ENCODE results near the gene DAB2. TPM values are rescaled to one million over a fixed set of nuclear protein-coding genes. Genes with fewer than 3 reads are reported as not detected.

The DAB2 gene
- total and polyA plus RNA-seq, 2 of the 8 experiments (the other 6 are each of a cell fraction or from before 2014, with no cell fraction given): 2.6 to 4.9 TPM

DNA sequence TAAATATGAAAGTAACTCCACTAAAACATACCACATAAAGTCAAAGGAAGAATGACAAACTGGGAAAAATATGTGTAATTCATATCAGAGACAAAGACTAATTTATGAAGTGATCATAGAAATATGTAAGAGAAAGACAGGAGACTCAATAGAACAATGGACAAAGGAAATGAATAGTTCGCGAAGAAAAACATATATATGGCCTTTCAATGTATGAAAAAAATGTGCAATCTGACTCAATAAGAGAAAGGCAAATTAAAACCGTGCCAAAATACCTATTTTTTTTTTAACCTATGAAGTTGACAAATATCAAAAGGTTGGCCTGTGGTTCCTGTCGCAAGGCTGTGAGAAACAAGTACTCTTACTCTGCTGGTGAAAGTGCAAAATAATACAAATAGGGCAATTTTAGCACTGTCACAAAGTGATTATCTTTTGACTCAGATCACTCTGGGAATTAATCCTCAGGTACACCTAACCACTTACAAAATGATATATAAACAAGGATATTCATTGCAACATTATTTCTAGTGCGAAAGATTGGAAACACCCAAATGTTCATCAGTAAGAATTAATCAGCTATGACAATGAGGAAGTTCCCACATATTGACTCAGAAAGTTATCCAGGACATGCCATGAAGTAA lies 64.2 kb downstream of the DAB2 start:
- no peak overlapping the region for H2AK5ac ChIP-seq (ENCODE audit: low read depth, low read length)
- H2BK12ac ChIP-seq (ENCODE audit: low read depth, low read length): no peak overlapping the region
- H3K79me2 ChIP-seq (ENCODE audit: control insufficient read depth in 1 of 2, insufficient read depth in 2 of 2, low read length in 2 of 2): no peaks in the 10 kb centered on the region
- ChIA-PET POLR2A (ENCODE audit: partially characterized antibody) (no interaction called here), CTCF (ENCODE audit: partially characterized antibody) (interaction anchor here (3.6 kb wide), 1 partner anchor 16 kb away, joined by 26 read pairs; no protein-coding TSS in a partner anchor)
- H3K27me3 ChIP-seq (replicated peaks in 1 of 4; ENCODE audit: control insufficient read depth in 3 of 4, extremely low read depth in 1 of 4, insufficient read depth in 3 of 4, low read length in 3 of 4): no peaks in the 10 kb centered on the region
- H3K9ac ChIP-seq (replicated peaks in 1 of 4; ENCODE audit: extremely low read depth in 1 of 4, low read depth in 3 of 4, low read length in 3 of 4): no peak overlapping the region
- no peak overlapping the region for H3K14ac ChIP-seq (ENCODE audit: insufficient read length)
- H3K9me3 ChIP-seq (ENCODE audit: insufficient read depth in 2 of 2, low read depth in 1 of 2, low read length in 1 of 2): no peaks in the 10 kb centered on the region
- H3K4me2 ChIP-seq (ENCODE audit: insufficient read depth in 1 of 2, low read depth in 2 of 2, low read length in 2 of 2): no peak overlapping the region
- no peak for DNase-seq (ENCODE audit: low read depth in 1 of 2, low spot score in 2 of 2)
- H2AFZ ChIP-seq (ENCODE audit: low read length): no peak overlapping the region
- peaks cover 0 to 10% (median 2%) of the 10 kb centered on the region in 4 experiments; a peak in 3 of 7 replicates for H3K4me1 ChIP-seq (replicated peaks in 1 of 4; ENCODE audit: control insufficient read depth in 3 of 4, insufficient read depth in 4 of 4, low read length in 3 of 4)
- H3K4me3 ChIP-seq (ENCODE audit: extremely low read depth in 1 of 4, insufficient read depth in 2 of 4, low read depth in 3 of 4, low read length in 4 of 4): no peak overlapping the region
- no peak overlapping the region for H4K5ac ChIP-seq (ENCODE audit: insufficient read length, low read depth, low read length)
- no peak overlapping the region for H3K56ac ChIP-seq (replicated peaks; ENCODE audit: insufficient read length, low read depth, low read length)
- H2BK120ac ChIP-seq (replicated peaks; ENCODE audit: low read depth, low read length): no peak overlapping the region
- no peaks in the 10 kb centered on the region for H3K23me2 ChIP-seq (ENCODE audit: low read depth, low read length)
- H4K91ac ChIP-seq (replicated peaks; ENCODE audit: insufficient read length, low read length): no peak overlapping the region
- H3K79me1 ChIP-seq (ENCODE audit: low read depth, low read length): no peaks in the 10 kb centered on the region
- H2BK15ac ChIP-seq (ENCODE audit: low read length): no peak overlapping the region
- H4K8ac ChIP-seq (ENCODE audit: extremely low read depth, insufficient read depth, low read length): no peak overlapping the region
- H3K36me3 ChIP-seq (ENCODE audit: control insufficient read depth in 2 of 4, insufficient read depth in 4 of 4, low read length in 3 of 4): no peaks in the 10 kb centered on the region
- no peak overlapping the region for H2BK5ac ChIP-seq (ENCODE audit: low read depth, low read length)
- no peak overlapping the region for H3K4ac ChIP-seq (replicated peaks; ENCODE audit: insufficient read length, low read depth, low read length)
- TF ChIP-seq ASH2L (IDR thresholded peaks at IDR 0.05; ENCODE audit: low read length) (no peak), KDM4A (IDR thresholded peaks at IDR 0.05; ENCODE audit: low read depth, low read length, severe bottlenecking) (no peak), PHF8 (conservative IDR thresholded peaks at IDR 0.05; ENCODE audit: low read depth, low read length) (no peak), CHD1 (IDR thresholded peaks at IDR 0.05; ENCODE audit: low read depth, low read length) (no peak)
- TF ChIP-seq, protein P1, sequence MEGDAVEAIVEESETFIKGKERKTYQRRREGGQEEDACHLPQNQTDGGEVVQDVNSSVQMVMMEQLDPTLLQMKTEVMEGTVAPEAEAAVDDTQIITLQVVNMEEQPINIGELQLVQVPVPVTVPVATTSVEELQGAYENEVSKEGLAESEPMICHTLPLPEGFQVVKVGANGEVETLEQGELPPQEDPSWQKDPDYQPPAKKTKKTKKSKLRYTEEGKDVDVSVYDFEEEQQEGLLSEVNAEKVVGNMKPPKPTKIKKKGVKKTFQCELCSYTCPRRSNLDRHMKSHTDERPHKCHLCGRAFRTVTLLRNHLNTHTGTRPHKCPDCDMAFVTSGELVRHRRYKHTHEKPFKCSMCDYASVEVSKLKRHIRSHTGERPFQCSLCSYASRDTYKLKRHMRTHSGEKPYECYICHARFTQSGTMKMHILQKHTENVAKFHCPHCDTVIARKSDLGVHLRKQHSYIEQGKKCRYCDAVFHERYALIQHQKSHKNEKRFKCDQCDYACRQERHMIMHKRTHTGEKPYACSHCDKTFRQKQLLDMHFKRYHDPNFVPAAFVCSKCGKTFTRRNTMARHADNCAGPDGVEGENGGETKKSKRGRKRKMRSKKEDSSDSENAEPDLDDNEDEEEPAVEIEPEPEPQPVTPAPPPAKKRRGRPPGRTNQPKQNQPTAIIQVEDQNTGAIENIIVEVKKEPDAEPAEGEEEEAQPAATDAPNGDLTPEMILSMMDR (IDR thresholded peaks at IDR 0.05; ENCODE audit: control extremely low read depth in 1 of 3, insufficient read depth in 1 of 3, low read depth in 1 of 3, low read length in 3 of 3): no peak
- H3K23ac ChIP-seq (ENCODE audit: insufficient read length): no peak overlapping the region
- no peak for FAIRE-seq
- H2BK20ac ChIP-seq (ENCODE audit: low read length): no peak overlapping the region
- no peak overlapping the region for H3K18ac ChIP-seq (ENCODE audit: extremely low read depth, low read length)
- no peaks in the 10 kb centered on the region for H4K20me1 ChIP-seq (replicated peaks in 1 of 2; ENCODE audit: control insufficient read depth in 1 of 2, insufficient read depth in 2 of 2, low read length in 2 of 2)
- 91% methylated on average over 5 of the region's 5 CpGs; no CpG with 5 or more reads in 1 of the 2 experiments for WGBS, 2 experiments (ENCODE audit: extremely low coverage in 1 of 2, insufficient coverage in 1 of 2, insufficient read length in 1 of 2, insufficient replicate concordance in 2 of 2, low coverage in 1 of 2, low lambda C conversion rate in 2 of 2, missing lambda C conversion rate in 1 of 2)
- H3K27ac ChIP-seq (ENCODE audit: low read depth, low read length): no peak overlapping the region
